Amygdala (tissue), 56 donors: ENCODE results near the gene BICRAL.
"Not testable (repeated sequence)": the region's sequence is repeated elsewhere in the genome, so short reads cannot be mapped to it uniquely, and the experiment has no call there.

ENCODE experiments used
- DNase-seq, 56 donors: peaks; one replicate each; lab custom pipeline; 2025; lab: John Stamatoyannopoulos, UW

Gene BICRAL

DNA sequence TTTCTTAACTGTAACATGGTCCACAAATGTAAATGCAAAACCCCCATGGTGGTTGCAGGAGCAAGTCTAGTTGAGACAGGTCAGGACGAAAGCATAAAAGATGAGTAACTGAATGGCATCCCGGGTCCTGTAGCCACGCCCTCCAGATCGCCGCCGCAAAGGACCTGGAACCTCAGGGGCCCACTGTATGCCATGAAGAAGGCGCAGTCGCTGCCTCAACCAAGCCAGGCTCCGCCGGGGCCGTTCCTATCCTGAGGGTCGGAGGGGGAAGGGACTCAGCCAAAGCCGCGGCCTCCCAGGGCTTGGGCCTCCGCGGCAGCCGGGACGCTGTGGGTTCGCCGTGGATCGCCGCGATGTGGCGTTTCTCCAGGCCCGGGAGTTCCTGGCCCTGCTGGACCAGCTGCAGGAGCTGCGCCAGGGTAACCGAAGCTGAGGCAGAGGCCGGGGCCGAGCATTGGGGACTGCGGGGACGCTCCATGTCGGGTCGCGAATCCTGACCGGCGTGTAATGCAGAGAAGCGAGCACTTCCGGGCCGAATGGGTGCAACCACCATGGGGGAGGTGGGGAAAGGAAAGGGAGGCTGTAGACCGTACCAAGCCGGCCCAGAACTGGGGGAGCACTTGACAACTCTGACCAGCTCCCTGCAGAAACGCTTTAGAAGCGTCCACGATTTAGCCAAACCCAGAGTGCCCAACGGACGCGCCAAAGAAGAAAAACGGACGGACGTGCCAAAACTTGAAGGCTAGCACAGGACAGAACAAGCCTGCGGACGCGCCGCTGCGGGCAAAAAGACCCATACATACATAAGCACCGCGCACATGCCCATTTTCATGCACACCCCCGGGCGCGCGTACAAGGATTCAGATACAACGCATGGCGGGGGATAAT is 108.7 kb downstream of the BICRAL start:
- peak; percentile 50 to 94 (median 87) for DNase-seq

DNA sequence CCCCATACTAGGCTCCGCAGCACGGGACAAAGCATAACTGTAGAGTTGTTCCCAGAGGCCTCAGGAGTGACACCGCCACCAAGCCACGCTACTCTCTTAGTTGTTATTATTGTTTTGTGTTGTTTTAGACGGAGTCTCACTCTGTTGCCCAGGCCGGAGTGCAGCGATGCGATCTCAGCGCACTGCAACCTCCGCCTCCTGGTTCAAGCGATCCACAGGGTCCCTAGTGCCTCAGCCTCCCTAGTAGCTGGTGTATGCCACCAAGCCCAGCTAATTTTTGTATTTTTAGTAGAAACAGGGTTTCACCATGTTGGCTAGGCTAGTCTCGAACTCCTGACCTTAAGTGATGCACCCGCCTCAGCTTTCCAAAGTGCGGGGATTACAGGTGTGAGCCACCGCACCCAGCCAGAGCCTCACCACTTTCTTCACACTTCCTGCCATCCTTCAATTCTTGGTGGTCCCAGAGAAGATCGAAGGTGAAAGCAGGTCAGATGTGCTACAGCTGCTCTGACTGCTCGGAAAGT is 109.4 kb downstream of the BICRAL start:
- DNase-seq = no peak

DNA sequence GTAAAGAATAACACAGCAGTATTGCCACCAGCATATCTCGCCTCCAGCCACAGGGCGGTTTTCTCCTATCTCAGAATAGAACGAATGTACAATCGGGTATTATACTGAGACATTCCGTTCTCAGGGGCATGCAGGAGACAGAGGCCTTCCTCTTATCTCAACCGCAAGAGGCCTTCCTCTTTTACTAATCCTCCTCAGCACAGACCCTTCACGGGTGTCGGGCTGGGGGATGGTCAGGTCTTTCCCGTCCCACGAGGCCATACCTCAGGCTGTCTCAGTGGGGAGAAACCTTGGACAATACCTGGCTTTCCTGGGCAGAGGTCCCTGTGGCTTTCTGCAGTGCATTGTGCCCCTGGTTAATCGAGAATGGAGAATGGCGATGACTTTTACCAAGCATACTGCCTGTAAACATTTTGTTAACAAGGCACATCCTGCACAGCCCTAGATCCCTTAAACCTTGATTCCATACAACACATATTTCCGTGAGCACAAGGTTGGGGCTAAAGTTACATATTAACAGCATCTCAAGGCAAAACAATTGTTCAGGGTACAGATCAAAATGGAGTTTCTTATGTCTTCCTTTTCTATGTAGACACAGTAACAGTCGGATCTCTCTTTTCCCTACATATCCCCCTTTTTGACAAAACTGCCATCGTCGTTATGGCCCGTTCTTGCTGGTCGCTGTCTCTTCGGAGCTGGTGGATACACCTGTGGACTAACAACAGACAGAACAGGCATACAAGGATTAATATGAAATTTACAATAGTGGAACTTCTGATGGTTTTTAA is 112.4 kb downstream of the BICRAL start:
- DNase-seq = peak in 1 of 56 donors; percentile 32

DNA sequence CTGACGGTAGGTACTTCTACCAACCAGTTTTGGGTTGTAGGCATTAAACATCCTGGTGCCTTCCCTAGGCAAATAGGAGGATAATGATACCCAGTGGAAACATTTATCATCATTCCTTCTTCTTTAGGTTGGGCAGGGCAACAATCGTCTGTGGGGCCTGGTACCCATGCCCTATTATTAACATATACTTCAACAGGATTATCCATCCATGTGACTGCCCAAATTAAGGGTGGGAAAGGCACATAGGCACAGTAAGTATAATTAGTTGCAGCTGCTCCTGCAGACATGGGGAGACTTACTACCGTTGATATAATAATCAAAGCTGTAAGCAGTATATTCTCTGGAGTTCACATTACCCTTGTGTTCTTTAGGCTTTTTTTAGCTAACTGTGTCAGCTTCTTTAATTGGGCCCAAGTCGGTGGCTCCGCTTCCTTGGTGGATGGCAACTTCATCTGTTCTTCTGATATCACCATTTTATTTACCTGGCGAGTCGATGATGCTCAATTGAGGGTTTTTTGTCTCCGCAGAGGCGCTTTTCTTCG is 114.4 kb downstream of the BICRAL start:
- no peak for DNase-seq

DNA sequence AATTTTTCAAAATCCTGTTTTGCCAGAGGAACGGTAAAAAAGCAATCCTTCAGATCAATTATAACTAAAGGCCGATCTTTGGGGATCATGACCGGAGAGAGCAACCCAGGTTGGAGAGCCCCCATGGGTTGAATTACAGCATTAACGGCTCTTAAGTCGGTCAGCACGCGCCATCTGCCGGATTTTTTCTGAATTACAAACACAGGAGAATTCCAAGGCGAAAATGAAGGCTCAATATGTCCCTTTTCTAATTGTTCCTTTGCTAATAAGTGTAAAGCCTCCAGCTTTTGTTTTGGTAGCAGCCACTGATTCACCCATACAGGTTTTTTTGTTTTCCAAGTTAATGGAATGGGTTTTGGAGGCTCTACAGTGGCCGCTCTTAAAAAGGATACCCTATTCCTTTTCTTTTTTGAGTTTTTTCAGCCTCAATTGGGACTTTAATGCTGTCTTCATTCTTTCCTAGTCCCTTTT is 117.1 kb downstream of the BICRAL start:
- DNase-seq = peak in 41 of 56 donors; percentile 5 to 90 (median 37)

DNA sequence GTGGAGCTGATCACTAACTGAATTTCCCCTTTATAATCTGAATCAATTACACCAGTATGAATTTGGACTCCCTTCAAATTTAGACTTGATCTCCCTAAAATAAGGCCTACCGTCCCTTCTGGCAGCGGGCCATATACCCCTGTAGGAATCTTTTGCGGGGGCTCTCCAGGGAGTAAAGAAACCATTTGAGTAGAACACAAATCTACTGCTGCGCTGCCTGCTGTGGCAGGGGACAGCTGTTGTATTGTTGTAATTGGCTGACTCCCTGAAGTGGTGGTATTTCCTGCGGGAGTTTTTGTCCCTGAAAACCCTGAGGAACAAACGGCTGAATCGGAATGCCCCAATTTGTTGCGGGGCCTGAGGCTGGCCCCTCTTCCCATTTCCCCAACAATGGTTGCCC is 118.0 kb downstream of the BICRAL start:
- no peak for DNase-seq

DNA sequence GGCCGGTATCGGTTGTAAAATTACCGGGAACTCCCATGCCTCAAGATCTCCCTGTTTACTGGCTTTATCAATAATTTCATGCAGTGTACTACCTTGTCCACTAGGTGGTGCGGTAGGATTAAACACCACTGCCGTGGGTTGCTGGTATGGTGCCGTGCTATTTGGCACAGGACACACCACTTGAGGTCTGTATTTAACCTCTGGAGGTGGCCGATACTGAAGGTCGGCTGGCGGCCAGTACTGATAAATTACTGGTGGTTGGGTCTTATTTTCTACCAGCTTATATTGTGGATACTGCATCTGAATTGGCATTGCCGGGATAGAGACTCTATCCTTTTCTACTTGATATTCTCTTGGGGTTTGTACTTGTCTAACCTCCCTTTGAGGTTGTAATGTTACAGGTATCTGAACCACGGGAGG is 119.7 kb downstream of the BICRAL start:
- peak in 46 of 56 donors; percentile 9 to 84 (median 40) for DNase-seq

DNA sequence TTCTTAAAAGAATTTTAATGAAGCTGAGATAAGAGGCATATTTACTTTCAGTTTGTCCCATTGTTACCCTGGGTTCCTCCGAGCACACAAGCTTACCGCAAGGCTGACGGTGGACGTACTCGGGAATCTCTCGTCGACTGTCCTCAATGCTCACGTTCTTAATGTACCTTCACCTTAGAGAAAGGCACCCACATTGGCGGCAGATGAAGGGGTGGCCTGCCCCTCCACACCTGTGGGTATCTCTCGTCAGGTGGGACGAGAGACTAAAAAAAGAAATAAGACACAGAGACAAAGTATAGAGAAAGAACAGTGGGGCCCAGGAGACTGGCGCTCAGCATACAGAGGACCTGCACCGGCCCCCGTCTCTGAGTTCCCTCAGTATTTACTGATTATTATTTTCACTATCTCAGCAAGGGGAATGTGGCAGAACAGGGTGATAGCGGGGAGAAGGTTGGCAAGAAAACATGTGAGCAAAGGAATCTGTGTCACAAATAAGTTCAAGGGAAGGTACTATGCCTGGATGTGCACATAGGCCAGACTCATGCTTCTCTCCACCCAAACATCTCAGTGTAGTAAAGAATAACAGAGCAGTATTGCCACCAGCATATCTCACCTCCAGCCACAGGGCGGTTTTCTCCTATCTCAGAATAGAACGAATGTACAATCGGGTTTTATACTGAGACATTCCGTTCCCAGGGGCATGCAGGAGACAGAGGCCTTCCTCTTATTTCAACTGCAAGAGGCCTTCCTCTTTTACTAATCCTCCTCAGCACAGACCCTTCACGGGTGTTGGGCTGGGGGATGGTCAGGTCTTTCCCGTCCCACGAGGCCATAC is 120.8 kb downstream of the BICRAL start:
- DNase-seq = not testable (repeated sequence)

DNA sequence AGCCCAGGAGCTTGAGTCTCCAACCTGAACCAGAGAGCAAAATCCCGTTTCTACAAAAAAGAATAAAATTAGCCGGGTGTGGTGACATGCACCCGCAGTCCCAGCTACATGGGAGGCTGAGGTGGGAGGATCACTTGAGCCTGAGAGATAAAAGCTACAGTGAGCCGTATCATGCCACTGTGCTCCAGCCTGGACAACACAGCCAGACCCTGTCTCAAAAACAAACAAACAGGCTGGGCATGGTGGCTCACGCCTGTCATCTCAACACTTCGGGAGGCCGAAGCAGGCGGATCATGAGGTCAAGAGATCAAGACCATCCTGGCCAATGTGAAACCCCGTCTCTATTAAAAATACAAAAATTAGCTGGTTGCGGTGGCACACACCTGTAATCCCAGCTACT is 122.6 kb downstream of the BICRAL start:
- DNase-seq = no peak

DNA sequence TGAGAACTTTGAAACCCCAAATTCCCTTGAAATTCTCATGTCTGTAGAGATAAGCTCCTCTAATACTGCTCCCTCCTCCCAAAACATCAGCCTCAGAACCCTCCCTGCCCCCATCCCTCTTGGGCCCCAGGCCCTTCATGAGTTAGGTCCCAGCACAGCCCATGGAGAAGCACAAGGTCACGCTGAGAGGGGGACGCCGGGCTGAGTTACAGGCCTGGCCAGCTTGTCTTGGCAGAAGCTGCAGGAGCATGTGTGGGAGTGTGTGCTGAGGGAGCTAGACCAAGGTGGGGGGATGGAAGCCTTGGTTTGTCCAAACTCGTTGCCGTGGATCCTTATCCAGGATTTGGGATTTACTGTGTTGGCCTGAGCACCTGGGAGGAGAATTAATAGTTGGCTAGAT is 125.5 kb downstream of the BICRAL start:
- DNase-seq = peak in 3 of 56 donors; percentile 11 to 19 (median 15)

DNA sequence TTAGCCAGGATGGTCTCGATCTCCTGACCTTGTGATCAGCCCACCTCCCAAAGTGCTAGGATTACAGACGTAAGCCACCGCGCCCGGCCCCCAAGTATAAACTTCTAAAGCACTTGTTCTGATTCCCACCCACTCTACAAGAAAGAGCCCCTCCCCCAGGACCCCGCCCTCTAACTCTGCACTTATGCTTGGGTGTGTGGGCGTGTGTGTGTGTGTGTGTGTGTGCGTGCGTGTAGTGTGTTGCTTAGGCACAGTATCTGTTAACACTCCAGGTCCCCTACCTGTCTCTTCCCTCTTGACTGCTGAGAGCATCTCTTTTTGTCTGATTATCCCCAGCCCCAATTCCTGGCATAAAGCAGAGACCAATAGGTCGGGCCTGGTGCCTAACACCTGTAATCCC is 128.0 kb downstream of the BICRAL start:
- no peak for DNase-seq

DNA sequence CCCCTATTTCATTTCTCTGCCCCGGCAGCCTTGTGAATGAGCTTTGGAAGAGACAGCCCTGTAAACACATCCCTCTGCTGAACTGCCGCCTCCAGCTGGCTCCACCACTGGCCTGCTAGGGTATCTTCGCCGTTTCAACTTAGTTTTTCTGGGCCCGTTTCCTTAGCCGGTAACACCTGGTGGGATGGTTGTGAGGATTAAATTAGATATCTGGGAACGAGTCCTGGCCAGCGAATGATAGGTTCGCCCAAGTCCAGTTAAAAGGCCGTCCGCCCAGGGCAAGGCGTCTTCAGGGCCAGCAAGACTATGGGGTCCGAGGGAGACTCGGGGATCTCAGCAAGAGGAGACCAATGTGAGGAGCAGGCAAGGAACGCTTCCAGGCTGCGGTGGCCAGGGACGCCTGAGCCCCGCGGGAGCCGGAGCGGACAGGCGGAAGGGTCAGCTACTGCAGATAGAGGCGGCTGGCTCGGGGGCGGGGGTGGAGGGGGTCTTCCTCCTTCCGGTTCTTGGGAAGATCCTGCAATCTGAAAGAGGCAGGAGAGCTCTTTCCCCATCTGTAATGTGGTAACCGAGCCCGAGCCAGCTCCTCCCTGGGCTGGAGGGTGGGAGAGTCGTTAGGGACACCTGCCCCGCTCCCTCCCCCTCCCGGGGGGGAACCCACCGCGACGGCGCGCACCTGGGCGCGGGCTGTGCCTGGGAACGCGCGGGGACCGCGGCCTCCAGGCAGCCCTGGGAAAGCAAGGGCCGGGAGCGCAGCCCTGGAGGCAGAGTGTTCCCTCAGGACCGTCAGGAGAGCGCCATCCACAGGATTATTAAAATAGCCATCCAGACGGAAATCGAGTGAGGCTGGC is 129.5 kb downstream of the BICRAL start:
- no peak for DNase-seq

DNA sequence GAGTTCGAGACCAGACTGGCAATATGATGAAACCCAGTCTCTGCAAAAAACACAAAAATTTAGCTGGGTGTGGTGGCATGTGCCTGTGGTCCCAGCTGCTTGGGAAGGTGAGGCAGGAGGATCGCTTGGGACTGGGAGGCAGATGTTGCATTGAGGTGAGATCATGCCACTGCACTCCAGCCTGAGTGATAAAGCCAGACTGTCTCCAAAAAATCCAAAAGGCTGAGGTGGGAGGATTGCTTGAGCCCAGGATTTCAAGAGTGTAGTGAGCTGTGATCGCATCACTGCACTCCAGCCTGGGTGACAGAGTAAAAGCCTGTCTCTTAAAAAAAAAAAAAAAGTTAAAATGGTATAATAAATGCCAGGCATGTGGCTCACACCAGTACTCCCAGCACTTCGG is 132.7 kb downstream of the BICRAL start:
- no peak for DNase-seq

DNA sequence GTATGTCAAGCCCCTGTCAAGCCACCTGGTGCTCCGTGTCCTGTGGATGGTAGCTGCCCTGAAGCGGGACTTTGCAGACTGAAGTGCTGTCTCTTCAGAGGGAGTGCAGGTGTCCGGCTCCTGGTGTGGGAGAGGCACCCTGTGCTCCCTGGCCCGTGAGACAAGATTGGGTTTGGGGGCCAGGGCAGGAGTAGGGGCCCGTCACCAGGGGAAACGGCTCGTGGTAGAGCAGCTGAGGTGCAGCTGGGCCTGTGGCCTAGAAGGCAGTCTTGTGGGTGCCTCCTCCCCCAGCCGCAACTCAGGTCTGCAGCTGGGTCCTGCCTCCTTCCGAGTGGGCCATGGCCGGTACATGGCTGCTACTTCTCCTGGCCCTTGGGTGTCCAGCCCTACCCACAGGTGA is 133.9 kb downstream of the BICRAL start, which contains the start of gene PTCRA:
TSS of gene PTCRA (plus strand) at position 322 of the 400 bp plus-strand sequence. CDS start at position 339, 17 bp downstream.
- no peak for DNase-seq

DNA sequence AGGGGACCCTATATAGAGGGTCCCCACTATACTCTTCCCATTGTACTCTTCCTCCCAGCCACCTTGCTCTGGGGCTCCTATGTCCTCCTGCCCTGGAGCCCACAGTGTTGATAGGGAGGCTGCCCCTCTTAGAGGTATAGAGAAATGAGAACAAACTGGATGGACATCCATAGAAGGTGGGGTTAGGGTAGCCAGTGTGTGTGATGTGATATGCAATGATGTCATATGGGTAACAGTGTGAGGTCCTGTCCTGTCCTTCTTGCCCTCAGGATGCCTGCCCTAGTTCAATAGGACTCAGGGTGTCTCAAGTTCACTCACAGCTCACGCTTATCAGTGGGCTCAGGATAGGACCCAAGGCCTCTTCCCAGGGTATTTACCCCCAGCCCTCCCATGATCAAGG is 134.4 kb downstream of the BICRAL start:
- DNase-seq = no peak
